ENCODE data around the gene SLC16A4. TPM values are rescaled to one million over a fixed set of nuclear protein-coding genes. Genes with fewer than 3 reads are reported as not detected.
A peak's percentile ranks its signal among the peaks of the same experiment; 100 is the strongest.

SLC16A4 gene
- total RNA-seq, 1 experiment from 2014 or later, result 0.83 TPM

DNA sequence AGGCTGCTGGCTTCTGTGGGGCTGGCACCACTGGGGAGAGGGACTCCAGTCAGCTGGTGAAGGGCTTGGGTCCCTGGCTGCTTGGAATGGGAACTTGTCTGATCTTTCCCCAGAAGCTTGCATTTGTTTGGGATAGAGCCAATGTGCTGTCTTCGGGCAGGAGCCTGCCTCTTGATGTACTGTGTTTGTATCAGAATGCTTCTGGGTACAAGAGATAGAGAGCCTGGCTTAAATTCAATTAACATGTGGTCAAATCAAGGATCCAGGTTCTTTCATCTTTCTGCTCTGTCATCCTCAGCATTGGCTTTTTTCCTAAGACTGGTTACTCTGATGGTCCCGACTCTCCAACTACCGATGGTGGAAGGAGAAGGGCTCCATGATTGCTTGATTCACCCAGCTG lies 44.1 kb upstream of the SLC16A4 start:
- no peaks in the 10 kb centered on the region for H3K9me3 Mint-ChIP-seq (ENCODE audit: low read depth, unreplicated experiment)

DNA sequence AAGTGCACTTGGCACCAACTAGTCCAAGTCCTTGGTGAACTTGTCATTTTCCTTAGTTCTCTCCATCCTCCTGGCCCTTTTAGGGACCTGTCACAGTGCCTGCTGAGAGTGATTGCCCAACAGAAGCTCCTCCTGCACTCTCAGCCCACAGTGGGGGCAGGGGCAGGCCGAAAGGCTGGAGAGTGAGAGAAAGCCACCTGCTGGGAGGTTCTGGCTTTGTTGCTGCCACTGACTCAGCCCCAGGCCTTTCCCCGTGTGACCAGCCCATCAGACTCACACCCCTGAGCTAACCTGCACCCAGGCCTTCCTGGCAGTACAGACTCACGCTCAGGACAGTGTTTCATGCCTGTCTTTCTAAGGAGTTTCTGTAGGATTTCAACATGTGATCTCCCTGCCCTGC lies 43.0 kb upstream of the SLC16A4 start:
- CTCF ChIA-PET, result interaction anchor here (0.8 to 1.7 kb wide), 5 partner anchors 21 to 226 kb away, joined by 4 to 7 read pairs (median 5); no protein-coding TSS in a partner anchor
- intact Hi-C loops (cut with micrococcal nuclease; ENCODE audit: unreplicated experiment), result no loop called here
- no TSS peak for BruUV-seq (replicated peaks)
- Mint-ChIP-seq H3K36me3 (ENCODE audit: insufficient read depth, unreplicated experiment) (no peaks in the 10 kb centered on the region), H3K27me3 (ENCODE audit: unreplicated experiment) (peaks cover 31% of the 10 kb centered on the region), H3K4me1 (ENCODE audit: low read depth, unreplicated experiment) (no peaks in the 10 kb centered on the region), H3K9me3 (ENCODE audit: low read depth, unreplicated experiment) (no peaks in the 10 kb centered on the region), H3K4me3 (ENCODE audit: low read depth, unreplicated experiment) (no peak overlapping the region), H3K27ac (ENCODE audit: unreplicated experiment) (no peak overlapping the region)
- TF ChIP-seq, protein P1, sequence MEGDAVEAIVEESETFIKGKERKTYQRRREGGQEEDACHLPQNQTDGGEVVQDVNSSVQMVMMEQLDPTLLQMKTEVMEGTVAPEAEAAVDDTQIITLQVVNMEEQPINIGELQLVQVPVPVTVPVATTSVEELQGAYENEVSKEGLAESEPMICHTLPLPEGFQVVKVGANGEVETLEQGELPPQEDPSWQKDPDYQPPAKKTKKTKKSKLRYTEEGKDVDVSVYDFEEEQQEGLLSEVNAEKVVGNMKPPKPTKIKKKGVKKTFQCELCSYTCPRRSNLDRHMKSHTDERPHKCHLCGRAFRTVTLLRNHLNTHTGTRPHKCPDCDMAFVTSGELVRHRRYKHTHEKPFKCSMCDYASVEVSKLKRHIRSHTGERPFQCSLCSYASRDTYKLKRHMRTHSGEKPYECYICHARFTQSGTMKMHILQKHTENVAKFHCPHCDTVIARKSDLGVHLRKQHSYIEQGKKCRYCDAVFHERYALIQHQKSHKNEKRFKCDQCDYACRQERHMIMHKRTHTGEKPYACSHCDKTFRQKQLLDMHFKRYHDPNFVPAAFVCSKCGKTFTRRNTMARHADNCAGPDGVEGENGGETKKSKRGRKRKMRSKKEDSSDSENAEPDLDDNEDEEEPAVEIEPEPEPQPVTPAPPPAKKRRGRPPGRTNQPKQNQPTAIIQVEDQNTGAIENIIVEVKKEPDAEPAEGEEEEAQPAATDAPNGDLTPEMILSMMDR (IDR thresholded peaks at IDR 0.05; ENCODE audit: unreplicated experiment), result no peak
- peak; percentile 69 for DNase-seq

More for the DNA sequence above, 44.1 kb upstream of the SLC16A4 start:
- TF ChIP-seq, protein P1 (IDR thresholded peaks at IDR 0.05; ENCODE audit: unreplicated experiment), result no peak
- DNase-seq, result no peak
- Mint-ChIP-seq H3K27me3 (ENCODE audit: unreplicated experiment) (peaks cover 25% of the 10 kb centered on the region), H3K36me3 (ENCODE audit: insufficient read depth, unreplicated experiment) (no peaks in the 10 kb centered on the region), H3K4me1 (ENCODE audit: low read depth, unreplicated experiment) (no peaks in the 10 kb centered on the region), H3K27ac (ENCODE audit: unreplicated experiment) (no peak overlapping the region), H3K4me3 (ENCODE audit: low read depth, unreplicated experiment) (no peak overlapping the region)
- intact Hi-C loops (cut with micrococcal nuclease; ENCODE audit: unreplicated experiment), result no loop called here
- CTCF ChIA-PET, result interaction anchor here (1.7 kb wide), 1 partner anchor 23 kb away, joined by 5 read pairs; no protein-coding TSS in a partner anchor
- no TSS peak for BruUV-seq (replicated peaks)

DNA sequence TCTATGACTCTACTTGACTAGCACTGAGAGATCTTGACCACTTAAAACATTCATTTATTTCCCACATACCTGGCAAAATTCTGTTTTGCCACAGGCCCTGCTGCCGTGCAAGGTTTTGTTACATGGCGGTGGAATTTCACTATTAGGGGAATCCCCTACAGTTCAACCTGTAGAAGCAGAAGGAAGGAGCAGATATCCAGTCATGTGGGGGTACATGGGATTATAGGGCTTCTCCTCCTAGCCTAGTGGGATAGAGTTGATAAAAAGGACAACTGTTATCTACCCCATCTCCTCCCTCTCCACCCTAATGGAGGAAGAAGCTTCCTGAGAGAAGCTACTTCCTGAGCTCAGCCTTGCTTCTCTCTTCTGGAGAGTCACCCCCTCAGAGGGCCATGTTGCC lies 42.4 kb upstream of the SLC16A4 start:
- H3K9me3 Mint-ChIP-seq (ENCODE audit: low read depth, unreplicated experiment), result no peaks in the 10 kb centered on the region
- no peak overlapping the region for H3K4me3 Mint-ChIP-seq (ENCODE audit: low read depth, unreplicated experiment)
- intact Hi-C loops (cut with micrococcal nuclease; ENCODE audit: unreplicated experiment), result no loop called here
- CTCF ChIA-PET, result interaction anchor here (0.8 to 1.7 kb wide), 4 partner anchors 22 to 226 kb away, joined by 4 to 7 read pairs (median 5); no protein-coding TSS in a partner anchor
- TF ChIP-seq, protein P1 (IDR thresholded peaks at IDR 0.05; ENCODE audit: unreplicated experiment), result no peak
- no peak for DNase-seq
- H3K36me3 Mint-ChIP-seq (ENCODE audit: insufficient read depth, unreplicated experiment), result no peaks in the 10 kb centered on the region
- no peak overlapping the region for H3K27ac Mint-ChIP-seq (ENCODE audit: unreplicated experiment)
- BruUV-seq (replicated peaks), result no TSS peak
- peaks cover 31% of the 10 kb centered on the region for H3K27me3 Mint-ChIP-seq (ENCODE audit: unreplicated experiment)
- H3K4me1 Mint-ChIP-seq (ENCODE audit: low read depth, unreplicated experiment), result no peaks in the 10 kb centered on the region

DNA sequence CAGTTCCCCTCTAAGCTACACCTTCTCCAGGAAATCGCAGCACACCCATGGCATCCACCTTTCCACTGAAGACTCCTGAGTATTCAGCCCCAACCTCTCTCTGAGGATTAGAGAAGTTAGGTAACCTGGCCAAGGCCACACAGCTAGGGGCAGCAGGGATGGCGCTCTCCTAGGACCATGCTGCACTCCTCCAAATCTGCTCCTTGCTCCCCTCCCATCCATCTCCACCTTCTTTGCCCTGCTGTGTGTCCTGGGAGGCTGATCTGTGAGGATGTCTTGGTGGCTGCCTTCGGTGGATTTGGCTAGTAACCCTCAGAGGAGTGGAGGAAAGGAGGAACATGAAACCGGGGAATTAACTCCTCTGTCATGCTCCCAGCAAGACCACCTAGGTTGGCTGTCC lies 40.1 kb upstream of the SLC16A4 start:
- Mint-ChIP-seq H3K36me3 (ENCODE audit: insufficient read depth, unreplicated experiment) (no peaks in the 10 kb centered on the region), H3K9me3 (ENCODE audit: low read depth, unreplicated experiment) (no peaks in the 10 kb centered on the region), H3K4me3 (ENCODE audit: low read depth, unreplicated experiment) (no peak overlapping the region), H3K4me1 (ENCODE audit: low read depth, unreplicated experiment) (no peaks in the 10 kb centered on the region), H3K27me3 (ENCODE audit: unreplicated experiment) (peaks cover 31% of the 10 kb centered on the region), H3K27ac (ENCODE audit: unreplicated experiment) (no peak overlapping the region)
- no TSS peak for BruUV-seq (replicated peaks)
- CTCF ChIA-PET, result no interaction called here
- intact Hi-C loops (cut with micrococcal nuclease; ENCODE audit: unreplicated experiment), result no loop called here
- TF ChIP-seq, protein P1 (IDR thresholded peaks at IDR 0.05; ENCODE audit: unreplicated experiment), result no peak
- DNase-seq, result no peak
